GM18502 (cell line): ENCODE data around the gene CATSPERZ.
"Not testable (repeated sequence)": the region's sequence is repeated elsewhere in the genome, so short reads cannot be mapped to it uniquely, and the experiment has no call there.

ENCODE experiments used
- ATAC-seq: cut with Tn5 transposase; IDR thresholded peaks from one replicate; pipeline ENCODE4 v1.9.1; 2021; ENCODE audit warnings: mild to moderate bottlenecking; ENCODE audit not compliant: unreplicated experiment, poor library complexity

The CATSPERZ gene

DNA sequence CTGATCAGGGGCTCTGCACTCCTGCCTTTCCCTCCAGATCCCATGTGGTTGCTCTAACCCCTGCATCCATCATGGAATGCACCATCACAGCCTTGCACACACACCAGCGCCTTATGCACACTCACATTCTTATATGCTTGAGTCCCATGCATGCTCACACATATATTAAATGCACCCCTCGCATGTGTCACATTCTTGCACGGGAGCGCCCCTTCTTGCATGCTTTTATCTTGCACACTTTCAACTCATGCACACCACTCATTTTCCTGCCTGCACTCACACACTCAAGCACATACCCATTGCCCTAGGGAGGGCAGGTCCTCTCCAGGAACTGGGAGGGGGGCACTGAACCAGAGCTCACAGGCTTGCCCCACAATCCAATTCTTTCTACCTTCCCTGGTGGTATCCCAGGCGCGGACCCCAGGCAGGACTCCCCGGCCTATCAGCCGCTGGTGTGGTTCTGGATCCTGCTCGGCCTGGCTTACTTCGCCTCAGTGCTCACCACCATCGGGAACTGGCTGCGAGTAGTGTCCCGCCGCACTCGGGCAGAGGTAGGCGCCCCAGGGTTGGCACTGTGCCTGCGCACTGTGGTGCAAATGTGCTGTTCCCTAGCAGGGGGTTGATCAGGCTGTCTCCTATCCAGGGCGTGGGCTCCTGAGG lies 2.3 kb upstream of the CATSPERZ start:
- ATAC-seq: no peak

DNA sequence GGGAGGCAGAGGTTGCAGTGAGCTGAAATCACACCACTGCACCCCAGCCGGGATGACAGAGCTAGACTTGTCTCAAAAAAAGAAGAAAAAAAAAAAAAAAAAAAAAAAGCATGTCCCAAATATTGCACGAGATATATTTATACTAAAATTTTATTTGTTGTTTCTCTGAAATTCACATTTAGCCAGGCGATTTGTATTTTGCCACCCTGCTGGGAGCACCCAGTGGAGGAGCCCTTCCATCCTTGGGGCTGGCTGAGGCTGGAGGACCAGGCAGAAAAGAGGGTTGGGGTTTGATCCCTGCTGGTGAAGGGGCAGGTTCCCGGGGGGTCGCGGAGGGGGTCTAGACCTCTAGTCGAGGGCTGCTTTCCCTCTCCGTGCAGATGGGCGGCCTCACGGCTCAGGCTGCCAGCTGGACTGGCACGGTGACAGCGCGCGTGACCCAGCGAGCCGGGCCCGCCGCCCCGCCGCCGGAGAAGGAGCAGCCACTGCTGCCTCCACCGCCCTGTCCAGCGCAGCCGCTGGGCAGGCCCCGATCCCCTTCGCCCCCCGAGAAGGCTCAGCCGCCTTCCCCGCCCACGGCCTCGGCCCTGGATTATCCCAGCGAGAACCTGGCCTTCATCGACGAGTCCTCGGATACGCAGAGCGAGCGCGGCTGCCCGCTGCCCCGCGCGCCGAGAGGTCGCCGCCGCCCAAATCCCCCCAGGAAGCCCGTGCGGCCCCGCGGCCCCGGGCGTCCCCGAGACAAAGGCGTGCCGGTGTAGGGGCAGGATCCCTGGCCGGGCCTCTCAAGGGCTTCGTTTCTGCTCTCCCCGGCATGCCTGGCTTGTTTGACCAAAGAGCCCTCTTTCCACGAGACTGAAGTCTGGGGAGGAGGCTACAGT lies 952 bp upstream of the CATSPERZ start:
- no peak for ATAC-seq

DNA sequence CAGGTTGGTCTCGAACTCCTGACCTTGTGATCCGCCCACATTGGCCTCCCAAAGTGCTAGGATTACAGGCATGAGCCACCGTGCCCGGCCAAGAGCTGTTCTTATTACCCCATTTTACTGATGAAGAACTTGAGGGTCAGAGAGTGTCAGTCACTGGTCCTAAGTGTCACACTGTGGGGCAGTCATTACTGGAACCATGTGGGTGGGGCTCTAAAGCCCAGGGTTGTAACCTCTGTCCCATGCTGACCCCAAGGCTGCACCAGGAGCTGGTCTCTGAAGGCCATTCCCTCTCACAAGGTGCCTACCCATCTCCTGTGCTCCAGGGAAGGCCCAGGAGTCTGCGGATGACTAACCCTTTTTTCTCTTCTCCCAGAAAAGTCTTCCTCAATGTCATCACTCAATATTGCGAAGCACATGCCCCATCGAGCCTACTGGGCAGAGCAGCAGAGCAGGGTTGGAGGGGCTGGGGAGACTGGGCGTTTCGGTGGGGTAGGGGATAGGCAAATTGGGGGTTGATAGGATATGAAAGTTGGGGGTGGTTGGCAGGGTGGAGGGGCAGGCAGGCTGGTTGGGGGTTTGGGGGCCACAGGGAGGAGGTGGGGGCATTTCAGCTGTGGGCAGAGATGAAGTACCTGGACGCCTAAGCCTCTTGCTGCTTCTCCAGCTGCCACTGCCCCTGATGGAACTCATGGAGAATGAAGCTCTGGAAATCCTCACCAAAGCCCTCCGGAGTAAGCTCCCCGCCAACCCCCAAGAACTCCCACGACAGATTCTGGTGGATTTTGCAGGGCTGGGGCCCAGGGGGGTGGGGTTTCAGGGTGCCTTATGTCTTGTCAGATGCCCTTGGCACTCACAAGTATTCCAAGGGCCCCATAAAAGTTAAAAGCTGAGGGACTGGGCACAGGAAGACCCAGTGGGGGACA lies 3.2 kb downstream of the CATSPERZ start:
- no peak for ATAC-seq

DNA sequence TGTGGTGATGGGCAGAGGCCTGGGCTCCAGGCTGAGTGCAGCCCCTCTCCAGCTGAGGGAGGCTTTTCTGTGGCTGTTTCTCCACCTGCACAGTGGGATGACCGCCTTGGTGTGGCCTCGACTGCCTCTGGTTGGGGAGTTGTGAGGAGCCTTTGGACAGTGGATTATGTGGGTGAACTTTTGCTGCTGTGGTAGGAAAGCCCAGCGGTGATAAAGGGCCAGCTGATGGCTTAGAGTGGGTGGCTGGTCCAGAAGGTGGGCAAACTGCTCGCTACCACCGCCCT lies 3.8 kb downstream of the CATSPERZ start:
- no peak for ATAC-seq

DNA sequence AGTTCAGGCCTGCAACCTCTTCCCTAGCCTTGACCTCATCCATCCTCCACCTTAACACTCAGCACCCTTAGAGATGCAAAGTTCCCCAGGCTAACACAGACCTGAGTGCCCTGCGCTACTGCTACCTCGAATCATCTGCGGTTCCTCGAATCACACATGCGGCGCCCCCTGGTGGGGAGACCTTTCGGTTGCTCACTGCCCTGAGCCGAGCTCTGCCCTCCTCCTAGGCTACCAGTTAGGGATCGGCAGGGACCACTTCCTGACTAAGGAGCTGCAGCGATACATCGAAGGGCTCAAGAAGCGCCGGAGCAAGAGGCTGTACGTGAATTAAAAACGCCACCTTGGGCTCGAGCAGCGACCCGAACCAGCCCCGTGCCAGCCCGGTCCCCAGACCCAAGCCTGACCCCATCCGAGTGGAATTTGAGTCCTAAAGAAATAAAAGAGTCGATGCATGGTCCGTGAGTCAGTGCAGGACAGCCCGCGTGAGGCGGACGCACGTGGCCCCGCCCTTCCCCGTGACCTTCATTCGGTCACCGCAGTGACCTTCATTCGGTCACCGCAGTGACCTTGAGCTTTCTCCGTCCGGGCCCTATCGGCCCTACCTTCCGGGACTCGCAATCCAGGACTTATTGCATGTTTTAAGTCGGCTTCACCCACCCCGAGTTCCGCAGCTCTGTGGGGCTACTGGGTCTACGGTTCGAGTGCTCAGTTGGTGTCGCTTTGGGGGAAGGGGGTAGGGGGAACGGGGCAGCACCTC lies 4.3 kb downstream of the CATSPERZ start:
- peak; percentile 28 for ATAC-seq

DNA sequence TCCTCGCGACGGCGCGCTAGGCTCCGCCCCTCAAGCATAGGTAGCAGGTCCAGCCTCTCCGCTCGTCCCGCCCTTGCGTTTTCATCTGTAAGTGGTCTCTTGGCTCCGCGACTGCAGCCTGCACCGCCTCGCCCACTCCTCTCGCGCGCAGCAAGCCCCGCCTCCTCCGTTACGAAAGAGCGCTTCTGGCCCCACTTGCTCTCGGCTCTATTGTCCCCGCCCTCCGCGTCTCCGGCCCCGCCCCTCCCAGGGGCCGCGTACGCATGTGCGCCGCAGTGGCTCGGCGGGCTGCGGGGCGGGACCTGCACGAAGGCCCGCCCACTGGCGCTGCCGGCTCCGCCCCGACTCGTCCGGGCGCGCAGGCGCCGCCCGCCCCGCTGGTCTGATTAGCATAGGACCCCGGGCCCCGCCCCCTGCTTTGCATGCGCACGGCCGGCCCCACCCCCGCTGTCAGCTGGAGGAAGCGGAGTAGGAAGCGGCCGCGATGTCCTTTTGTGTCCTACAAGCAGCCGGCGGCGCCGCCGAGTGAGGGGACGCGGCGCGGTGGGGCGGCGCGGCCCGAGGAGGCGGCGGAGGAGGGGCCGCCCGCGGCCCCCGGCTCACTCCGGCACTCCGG lies 5.0 kb downstream of the CATSPERZ start, which contains the start of gene ESRRA:
Gene ESRRA (plus strand): TSS at position 450 of the 616 bp plus-strand sequence. CDS start 1,656 bp downstream, outside the sequence.
- ATAC-seq: peak; percentile 70

DNA sequence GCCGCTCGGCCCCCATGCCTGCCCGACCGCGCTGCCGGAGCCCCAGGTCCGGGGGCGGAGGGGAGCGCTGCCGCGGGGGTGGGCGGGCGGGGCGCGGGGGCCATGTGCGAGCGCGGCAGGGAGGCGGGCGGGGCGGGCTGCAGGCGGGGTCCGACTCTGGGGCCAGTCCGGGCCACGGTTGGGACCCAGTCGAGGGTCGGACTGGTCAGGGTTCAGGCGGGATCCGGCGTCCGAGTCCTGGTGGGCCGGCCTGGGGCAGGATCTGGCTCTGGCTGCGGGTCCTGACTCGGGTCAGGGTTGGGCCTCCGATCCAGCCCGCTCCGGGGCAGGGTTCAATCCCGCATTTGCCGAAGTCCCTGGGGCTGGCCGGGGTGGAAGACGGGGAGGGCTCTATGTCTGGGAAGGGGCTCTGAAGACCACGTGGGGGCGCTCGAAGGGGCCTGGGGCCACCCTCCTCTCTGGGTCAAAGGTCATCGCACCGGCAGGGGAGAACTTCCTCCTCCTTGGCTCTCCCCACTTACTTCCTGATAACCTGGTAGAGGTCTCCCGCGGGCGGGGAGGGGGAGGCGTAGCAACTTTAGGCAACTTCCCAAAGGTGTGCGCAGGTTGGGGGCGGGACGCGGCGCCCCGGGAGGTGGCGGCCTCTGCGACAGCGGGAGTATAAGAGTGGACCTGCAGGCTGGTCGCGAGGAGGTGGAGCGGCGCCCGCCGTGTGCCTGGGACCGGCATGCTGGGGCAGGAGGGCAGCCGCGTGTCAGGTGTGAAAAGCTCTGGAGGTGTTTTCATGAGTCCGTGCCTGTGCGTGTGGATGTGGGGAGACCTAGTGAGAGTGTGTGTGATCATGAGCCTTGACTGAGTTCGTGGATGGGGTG lies 5.8 kb downstream of the CATSPERZ start:
- peak; percentile 24 for ATAC-seq

DNA sequence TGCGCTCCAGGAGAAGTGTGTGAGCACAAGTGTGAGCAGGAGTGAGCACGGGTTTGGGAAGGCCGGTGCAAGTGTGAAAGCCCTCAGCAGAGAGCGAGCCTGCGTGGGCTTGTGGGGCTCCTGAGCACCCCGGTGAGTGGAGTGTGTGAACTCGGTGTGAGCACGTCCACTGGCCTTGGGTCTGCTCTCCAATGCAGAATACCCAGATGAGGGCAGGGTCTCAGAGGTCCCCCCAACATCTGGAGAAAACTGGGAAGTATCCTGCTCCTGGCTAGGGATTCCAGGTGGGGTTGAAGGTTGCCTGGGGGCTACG lies 6.4 kb downstream of the CATSPERZ start:
- no peak for ATAC-seq

DNA sequence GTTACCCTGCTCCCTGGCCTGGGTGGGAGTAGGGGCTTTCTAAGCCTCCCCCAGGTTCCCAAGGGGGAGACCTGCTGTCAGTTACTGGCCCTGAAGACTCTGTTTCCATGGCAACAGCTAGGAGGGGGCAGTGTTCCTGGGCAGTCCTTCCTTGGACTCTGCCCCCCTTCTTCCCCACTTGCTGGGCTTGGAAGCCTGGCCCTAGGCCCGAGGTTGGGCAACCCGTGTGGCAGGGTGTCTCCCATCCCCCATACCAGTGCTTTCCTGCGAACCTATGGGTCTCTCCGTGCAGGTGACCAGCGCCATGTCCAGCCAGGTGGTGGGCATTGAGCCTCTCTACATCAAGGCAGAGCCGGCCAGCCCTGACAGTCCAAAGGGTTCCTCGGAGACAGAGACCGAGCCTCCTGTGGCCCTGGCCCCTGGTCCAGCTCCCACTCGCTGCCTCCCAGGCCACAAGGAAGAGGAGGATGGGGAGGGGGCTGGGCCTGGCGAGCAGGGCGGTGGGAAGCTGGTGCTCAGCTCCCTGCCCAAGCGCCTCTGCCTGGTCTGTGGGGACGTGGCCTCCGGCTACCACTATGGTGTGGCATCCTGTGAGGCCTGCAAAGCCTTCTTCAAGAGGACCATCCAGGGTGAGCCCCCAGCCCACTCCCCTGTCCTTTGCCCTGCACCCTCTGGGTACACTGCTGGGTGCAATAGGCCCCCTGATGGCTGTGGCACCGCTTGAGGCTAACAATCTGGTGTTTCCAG lies 6.9 kb downstream of the CATSPERZ start:
- no peak for ATAC-seq

DNA sequence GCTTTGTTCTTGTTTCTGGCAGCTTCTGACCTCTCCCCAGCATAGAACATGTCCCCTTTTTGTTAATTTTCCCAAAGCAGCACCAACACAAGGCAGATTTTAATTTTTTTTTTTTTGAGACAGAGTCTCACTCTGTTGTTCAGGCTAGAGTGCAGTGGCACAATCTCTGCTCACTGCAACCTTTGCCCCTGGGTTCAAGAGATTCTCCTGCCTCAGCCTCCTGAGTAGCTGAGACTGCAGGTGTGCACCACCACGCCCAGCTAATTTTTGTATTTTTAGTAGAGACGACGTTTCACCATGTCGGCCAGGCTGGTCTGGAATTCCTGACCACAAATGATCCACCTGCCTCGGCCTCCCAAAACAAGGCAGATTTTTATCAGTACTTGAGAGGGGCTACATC lies 7.6 kb downstream of the CATSPERZ start:
- not testable (repeated sequence) for ATAC-seq

DNA sequence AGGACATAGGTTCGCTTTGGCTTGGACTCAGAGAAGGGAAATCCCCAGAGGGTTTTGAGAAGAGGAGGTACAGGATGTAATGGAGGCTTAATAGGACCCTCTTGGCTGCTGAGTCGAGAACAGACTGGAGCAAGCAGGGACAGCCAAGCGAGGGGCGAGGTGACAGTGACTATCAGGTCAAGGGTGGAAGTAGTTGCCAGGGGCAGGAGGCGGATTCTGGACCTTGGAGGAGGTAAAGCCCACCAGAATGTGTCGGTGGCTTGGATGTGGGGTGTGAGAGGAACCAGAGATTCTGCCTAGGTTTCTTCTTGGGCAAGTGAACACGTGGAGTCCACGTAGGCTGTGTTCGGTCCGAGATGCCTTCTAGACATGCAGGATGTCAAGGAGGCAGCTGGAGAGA lies 12.8 kb downstream of the CATSPERZ start:
- no peak for ATAC-seq

DNA sequence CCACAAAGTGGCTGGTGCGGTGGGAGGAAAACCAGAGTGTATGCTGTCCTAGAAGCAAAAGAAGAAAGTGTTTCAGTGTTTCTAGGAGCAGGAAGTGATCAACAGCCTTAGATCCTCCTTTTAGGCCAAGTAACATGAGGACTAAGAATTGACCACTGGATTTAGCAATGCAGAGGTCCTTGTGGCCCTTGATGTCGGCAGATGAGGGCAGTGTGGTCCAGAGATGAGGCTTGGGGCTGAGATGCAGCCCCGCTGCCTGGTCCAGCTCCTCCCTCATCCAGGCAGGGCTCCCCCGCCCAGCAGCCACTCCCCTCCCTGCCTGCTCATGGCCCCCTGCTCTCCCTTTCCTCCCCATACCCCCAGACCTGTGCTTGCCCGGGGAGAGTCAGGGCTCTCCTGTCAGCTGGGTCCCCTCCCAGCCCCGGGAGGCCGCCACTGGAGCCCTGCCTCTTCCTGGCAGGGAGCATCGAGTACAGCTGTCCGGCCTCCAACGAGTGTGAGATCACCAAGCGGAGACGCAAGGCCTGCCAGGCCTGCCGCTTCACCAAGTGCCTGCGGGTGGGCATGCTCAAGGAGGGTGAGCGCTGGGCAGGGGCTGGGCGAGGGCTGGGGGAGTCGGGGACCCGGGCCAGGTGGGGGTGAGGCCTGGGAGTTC lies 13.5 kb downstream of the CATSPERZ start:
- no peak for ATAC-seq

DNA sequence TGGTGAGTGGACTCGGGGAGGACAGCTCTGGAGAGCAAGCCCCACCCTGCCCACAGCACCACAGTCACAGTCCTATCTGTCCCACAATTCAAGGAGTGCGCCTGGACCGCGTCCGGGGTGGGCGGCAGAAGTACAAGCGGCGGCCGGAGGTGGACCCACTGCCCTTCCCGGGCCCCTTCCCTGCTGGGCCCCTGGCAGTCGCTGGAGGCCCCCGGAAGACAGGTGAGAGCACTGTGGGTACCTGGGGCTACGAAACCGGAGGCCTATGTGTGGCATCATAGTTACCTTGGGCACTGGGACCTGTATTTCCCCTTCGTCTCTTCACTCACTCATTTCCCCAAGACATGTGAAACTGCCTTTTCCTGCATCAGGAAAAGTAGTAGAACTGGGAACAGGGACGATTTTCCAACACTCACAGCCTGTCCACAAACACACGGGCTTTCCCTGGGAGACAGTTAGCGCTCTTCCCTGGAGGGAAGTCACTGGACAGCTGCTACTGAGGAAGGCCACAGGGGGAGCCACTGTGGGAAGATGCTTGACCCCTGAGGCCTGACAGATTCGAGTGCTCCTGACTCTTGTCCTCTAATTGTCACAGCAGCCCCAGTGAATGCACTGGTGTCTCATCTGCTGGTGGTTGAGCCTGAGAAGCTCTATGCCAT lies 14.1 kb downstream of the CATSPERZ start:
- no peak for ATAC-seq

DNA sequence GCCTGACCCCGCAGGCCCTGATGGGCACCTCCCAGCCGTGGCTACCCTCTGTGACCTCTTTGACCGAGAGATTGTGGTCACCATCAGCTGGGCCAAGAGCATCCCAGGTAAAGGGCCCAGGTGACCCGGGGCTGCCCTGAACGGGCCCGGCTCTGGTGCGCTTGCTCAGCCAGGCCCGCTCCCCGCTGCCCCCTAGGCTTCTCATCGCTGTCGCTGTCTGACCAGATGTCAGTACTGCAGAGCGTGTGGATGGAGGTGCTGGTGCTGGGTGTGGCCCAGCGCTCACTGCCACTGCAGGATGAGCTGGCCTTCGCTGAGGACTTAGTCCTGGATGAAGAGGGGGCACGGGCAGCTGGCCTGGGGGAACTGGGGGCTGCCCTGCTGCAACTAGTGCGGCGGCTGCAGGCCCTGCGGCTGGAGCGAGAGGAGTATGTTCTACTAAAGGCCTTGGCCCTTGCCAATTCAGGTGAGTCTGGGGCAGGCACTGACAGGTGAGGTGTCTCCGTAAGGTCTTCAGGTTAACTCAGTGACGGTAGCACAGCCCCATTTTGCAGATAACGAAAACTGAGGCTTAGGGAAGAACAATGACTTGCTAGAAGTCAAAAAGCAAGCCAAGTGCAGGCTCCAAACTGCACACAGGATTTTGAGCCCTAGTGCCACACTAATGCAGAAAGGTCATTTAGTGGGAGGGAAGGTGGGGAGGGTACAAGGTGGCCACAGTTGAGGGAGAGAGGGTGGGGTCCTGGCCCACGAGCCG lies 14.8 kb downstream of the CATSPERZ start:
- no peak for ATAC-seq

DNA sequence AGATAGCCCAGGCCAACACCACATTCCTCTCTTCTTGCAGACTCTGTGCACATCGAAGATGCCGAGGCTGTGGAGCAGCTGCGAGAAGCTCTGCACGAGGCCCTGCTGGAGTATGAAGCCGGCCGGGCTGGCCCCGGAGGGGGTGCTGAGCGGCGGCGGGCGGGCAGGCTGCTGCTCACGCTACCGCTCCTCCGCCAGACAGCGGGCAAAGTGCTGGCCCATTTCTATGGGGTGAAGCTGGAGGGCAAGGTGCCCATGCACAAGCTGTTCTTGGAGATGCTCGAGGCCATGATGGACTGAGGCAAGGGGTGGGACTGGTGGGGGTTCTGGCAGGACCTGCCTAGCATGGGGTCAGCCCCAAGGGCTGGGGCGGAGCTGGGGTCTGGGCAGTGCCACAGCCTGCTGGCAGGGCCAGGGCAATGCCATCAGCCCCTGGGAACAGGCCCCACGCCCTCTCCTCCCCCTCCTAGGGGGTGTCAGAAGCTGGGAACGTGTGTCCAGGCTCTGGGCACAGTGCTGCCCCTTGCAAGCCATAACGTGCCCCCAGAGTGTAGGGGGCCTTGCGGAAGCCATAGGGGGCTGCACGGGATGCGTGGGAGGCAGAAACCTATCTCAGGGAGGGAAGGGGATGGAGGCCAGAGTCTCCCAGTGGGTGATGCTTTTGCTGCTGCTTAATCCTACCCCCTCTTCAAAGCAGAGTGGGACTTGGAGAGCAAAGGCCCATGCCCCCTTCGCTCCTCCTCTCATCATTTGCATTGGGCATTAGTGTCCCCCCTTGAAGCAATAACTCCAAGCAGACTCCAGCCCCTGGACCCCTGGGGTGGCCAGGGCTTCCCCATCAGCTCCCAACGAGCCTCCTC lies 15.7 kb downstream of the CATSPERZ start:
- ATAC-seq: not testable (repeated sequence)
